IMR-90 (cell line): ENCODE data around the gene DAD1. TPM values are rescaled to one million over a fixed set of nuclear protein-coding genes. Genes with fewer than 3 reads are reported as not detected.

Experiments used
- polyA plus RNA-seq, 3 experiments: library from polyadenylated mRNA; depleted of rRNA; stranded (reverse); fragments of >200 nt; gene quantifications; 2 replicates each; pipeline ENCODE4 v1.2.3, GENCODE V29; 2012; ENCODE audit warnings: low replicate concordance in 1 of 3
- total RNA-seq: library from RNA; depleted of rRNA; stranded (reverse); fragments of >200 nt; gene quantifications from 2 replicates; pipeline ENCODE4 v1.2.3, GENCODE V29; 2012
- TF ChIP-seq, protein P1 (sequence below): conservative IDR thresholded peaks from 2 replicates; pipeline ENCODE4 v1.5.1; 2012; ENCODE audit warnings: mild to moderate bottlenecking, low read depth, low read length, improper control_type of control experiment

DAD1 gene
- total and polyA plus RNA-seq, 2 of the 4 experiments (the other 2 are of a cell fraction): 396 to 496 TPM

- TF ChIP-seq, protein P1, sequence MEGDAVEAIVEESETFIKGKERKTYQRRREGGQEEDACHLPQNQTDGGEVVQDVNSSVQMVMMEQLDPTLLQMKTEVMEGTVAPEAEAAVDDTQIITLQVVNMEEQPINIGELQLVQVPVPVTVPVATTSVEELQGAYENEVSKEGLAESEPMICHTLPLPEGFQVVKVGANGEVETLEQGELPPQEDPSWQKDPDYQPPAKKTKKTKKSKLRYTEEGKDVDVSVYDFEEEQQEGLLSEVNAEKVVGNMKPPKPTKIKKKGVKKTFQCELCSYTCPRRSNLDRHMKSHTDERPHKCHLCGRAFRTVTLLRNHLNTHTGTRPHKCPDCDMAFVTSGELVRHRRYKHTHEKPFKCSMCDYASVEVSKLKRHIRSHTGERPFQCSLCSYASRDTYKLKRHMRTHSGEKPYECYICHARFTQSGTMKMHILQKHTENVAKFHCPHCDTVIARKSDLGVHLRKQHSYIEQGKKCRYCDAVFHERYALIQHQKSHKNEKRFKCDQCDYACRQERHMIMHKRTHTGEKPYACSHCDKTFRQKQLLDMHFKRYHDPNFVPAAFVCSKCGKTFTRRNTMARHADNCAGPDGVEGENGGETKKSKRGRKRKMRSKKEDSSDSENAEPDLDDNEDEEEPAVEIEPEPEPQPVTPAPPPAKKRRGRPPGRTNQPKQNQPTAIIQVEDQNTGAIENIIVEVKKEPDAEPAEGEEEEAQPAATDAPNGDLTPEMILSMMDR: no peak
Observed at GRCh38 chr14:22549981-22550673, 38.9 kb downstream of the DAD1 start (continued).
